ENCODE results near the gene ARHGAP44. TPM values are rescaled to one million over a fixed set of nuclear protein-coding genes. Genes with fewer than 3 reads are reported as not detected.

The ARHGAP44 gene
- total and polyA plus RNA-seq, 2 of the 8 experiments (the other 6 are each of a cell fraction or from before 2014, with no cell fraction given), result 6.2 to 22.2 TPM

GRCh38 chr17:13003454-13003851 lies 214.2 kb downstream of the ARHGAP44 start:
- no peaks in the 10 kb centered on the region for H3K9me3 ChIP-seq (ENCODE audit: insufficient read depth in 2 of 2, low read depth in 1 of 2, low read length in 1 of 2)
- no peaks in the 10 kb centered on the region for H3K79me1 ChIP-seq (ENCODE audit: low read depth, low read length)
- no peak overlapping the region for H3K18ac ChIP-seq (ENCODE audit: extremely low read depth, low read length)
- H3K4ac ChIP-seq (replicated peaks; ENCODE audit: insufficient read length, low read depth, low read length), result no peak overlapping the region
- H3K14ac ChIP-seq (ENCODE audit: insufficient read length), result no peak overlapping the region
- H3K56ac ChIP-seq (replicated peaks; ENCODE audit: insufficient read length, low read depth, low read length), result no peak overlapping the region
- H4K91ac ChIP-seq (replicated peaks; ENCODE audit: insufficient read length, low read length), result no peak overlapping the region
- H2BK5ac ChIP-seq (ENCODE audit: low read depth, low read length), result no peak overlapping the region
- no peak overlapping the region for H2BK20ac ChIP-seq (ENCODE audit: low read length)
- DNase-seq (ENCODE audit: low read depth in 1 of 2, low spot score in 2 of 2), result no peak
- FAIRE-seq, result no peak
- H4K5ac ChIP-seq (ENCODE audit: insufficient read length, low read depth, low read length), result no peak overlapping the region
- H2BK120ac ChIP-seq (replicated peaks; ENCODE audit: low read depth, low read length), result no peak overlapping the region
- H3K36me3 ChIP-seq (ENCODE audit: control insufficient read depth in 2 of 4, insufficient read depth in 4 of 4, low read length in 3 of 4), result peaks cover 43 to 72% (median 59%) of the 10 kb centered on the region in 4 experiments
- no peak overlapping the region for H3K23ac ChIP-seq (ENCODE audit: insufficient read length)
- H3K27ac ChIP-seq (ENCODE audit: low read depth, low read length), result no peak overlapping the region
- no peaks in the 10 kb centered on the region for H3K79me2 ChIP-seq (ENCODE audit: control insufficient read depth in 1 of 2, insufficient read depth in 2 of 2, low read length in 2 of 2)
- peaks cover 1 to 11% of the 10 kb centered on the region in 2 experiments for H4K20me1 ChIP-seq (replicated peaks in 1 of 2; ENCODE audit: control insufficient read depth in 1 of 2, insufficient read depth in 2 of 2, low read length in 2 of 2)
- peak overlapping the region; percentile 7; the same call in 1 of the 2 replicates for H4K8ac ChIP-seq (ENCODE audit: extremely low read depth, insufficient read depth, low read length)
- H3K4me2 ChIP-seq (ENCODE audit: insufficient read depth in 1 of 2, low read depth in 2 of 2, low read length in 2 of 2), result no peak overlapping the region
- H3K4me1 ChIP-seq (replicated peaks in 1 of 4; ENCODE audit: control insufficient read depth in 3 of 4, insufficient read depth in 4 of 4, low read length in 3 of 4), result no peaks in the 10 kb centered on the region
- no peak overlapping the region for H3K4me3 ChIP-seq (ENCODE audit: extremely low read depth in 1 of 4, insufficient read depth in 2 of 4, low read depth in 3 of 4, low read length in 4 of 4)
- CTCF ChIA-PET (ENCODE audit: partially characterized antibody), result interaction anchor here (0.8 to 2.7 kb wide), 17 partner anchors 10 to 261 kb away, joined by 3 to 18 read pairs (median 5); partner anchors contain the start of gene ELAC2
- no peak overlapping the region for H2AFZ ChIP-seq (ENCODE audit: low read length)
- H2AK5ac ChIP-seq (ENCODE audit: low read depth, low read length), result no peak overlapping the region
- no peak overlapping the region for H2BK12ac ChIP-seq (ENCODE audit: low read depth, low read length)
- no peak for TF ChIP-seq SIX5 (IDR thresholded peaks at IDR 0.05; ENCODE audit: low read depth, low read length)
- TF ChIP-seq HDAC2 (IDR thresholded peaks at IDR 0.05; ENCODE audit: borderline replicate concordance in 1 of 2, low read depth in 2 of 2, low read length in 2 of 2), result no peak
- WGBS, 2 experiments (ENCODE audit: extremely low coverage in 1 of 2, insufficient coverage in 1 of 2, insufficient read length in 1 of 2, insufficient replicate concordance in 2 of 2, low coverage in 1 of 2, low lambda C conversion rate in 2 of 2, missing lambda C conversion rate in 1 of 2), result 86% methylated on average over 9 of the region's 9 CpGs; no CpG with 5 or more reads in 1 of the 2 experiments
- H3K9ac ChIP-seq (replicated peaks in 1 of 4; ENCODE audit: extremely low read depth in 1 of 4, low read depth in 3 of 4, low read length in 3 of 4), result no peak overlapping the region
- no peak overlapping the region for H2BK15ac ChIP-seq (ENCODE audit: low read length)
- no peaks in the 10 kb centered on the region for H3K23me2 ChIP-seq (ENCODE audit: low read depth, low read length)
- H3K27me3 ChIP-seq (replicated peaks in 1 of 4; ENCODE audit: control insufficient read depth in 3 of 4, extremely low read depth in 1 of 4, insufficient read depth in 3 of 4, low read length in 3 of 4), result no peaks in the 10 kb centered on the region
- POLR2A ChIA-PET (ENCODE audit: partially characterized antibody), result interaction anchor here (1.2 to 3.9 kb wide), 5 partner anchors 11 to 18 kb away, joined by 4 to 13 read pairs (median 4); partner anchors contain the start of gene ELAC2

All from H1 (cell line).